ENCODE data around the gene GUCA1C. TPM values are rescaled to one million over a fixed set of nuclear protein-coding genes. Genes with fewer than 3 reads are reported as not detected.

GUCA1C gene
- total and polyA plus RNA-seq, 9 of the 15 experiments (the other 6 are each of a cell fraction or from before 2014, with no cell fraction given), result not detected

GRCh38 chr3:108931035-108931434 is 22.6 kb downstream of the GUCA1C start:
- H3K9me1 ChIP-seq (ENCODE audit: control insufficient read depth, insufficient read depth, low read length), result no peaks in the 10 kb centered on the region
- H3K9me3 ChIP-seq (replicated peaks; ENCODE audit: control insufficient read depth, insufficient read depth, low read depth, low read length), result no peaks in the 10 kb centered on the region
- ChIA-PET CTCF (ENCODE audit: low intra/inter-chr PET ratio) (no interaction called here), POLR2A (no interaction called here)
- ATAC-seq, result no peak
- H3K4me1 ChIP-seq (replicated peaks in 1 of 2; ENCODE audit: control insufficient read depth in 2 of 2, insufficient read depth in 2 of 2, low read length in 2 of 2), result no peaks in the 10 kb centered on the region
- in situ Hi-C loops (cut with MboI), result no loop called here
- no peak overlapping the region for H3K9ac ChIP-seq (ENCODE audit: insufficient read depth in 1 of 2, low read depth in 2 of 2, low read length in 2 of 2)
- no peaks in the 10 kb centered on the region for H4K20me1 ChIP-seq (replicated peaks; ENCODE audit: control insufficient read depth, insufficient read depth, low read length)
- no peaks in the 10 kb centered on the region for H3K27me3 ChIP-seq (ENCODE audit: control insufficient read depth in 2 of 2, insufficient read depth in 2 of 2, low read length in 2 of 2)
- intact Hi-C loops (cut with micrococcal nuclease), result no loop called here
- no peak overlapping the region for H3K27ac ChIP-seq (ENCODE audit: extremely low read depth, low read depth, low read length)
- no peaks in the 10 kb centered on the region for H3K79me2 ChIP-seq (ENCODE audit: control insufficient read depth, insufficient read depth, low read length)
- DNase-seq (ENCODE audit: extremely low read depth in 1 of 4, low spot score in 3 of 4), result no peak
- no peak for TF ChIP-seq MBD2 (IDR thresholded peaks at IDR 0.05; ENCODE audit: borderline replicate concordance, low read depth)
- no peak for TF ChIP-seq BCLAF1 (IDR thresholded peaks at IDR 0.05; ENCODE audit: borderline replicate concordance in 1 of 2, control insufficient read depth in 1 of 2, low read depth in 2 of 2, low read length in 1 of 2)
- no peak for TF ChIP-seq HOXB6 (CRISPR knock-in tag; IDR thresholded peaks at IDR 0.05; ENCODE audit: borderline replicate concordance)
- no peak for TF ChIP-seq NFYB (IDR thresholded peaks at IDR 0.05; ENCODE audit: extremely low read depth, insufficient read length)
- no peak for TF ChIP-seq SIRT6 (IDR thresholded peaks at IDR 0.05; ENCODE audit: low read depth, low read length)
- TF ChIP-seq GTF2F1 (IDR thresholded peaks at IDR 0.05; ENCODE audit: low read depth, low read length), result no peak
- TF ChIP-seq FOXP1 (CRISPR knock-in tag; IDR thresholded peaks at IDR 0.05), result no peak
- no peak for TF ChIP-seq ATF7 (IDR thresholded peaks at IDR 0.05)
- TF ChIP-seq ZNF384 (IDR thresholded peaks at IDR 0.05; ENCODE audit: low read depth, low read length), result no peak
- H2AFZ ChIP-seq (ENCODE audit: low read depth, low read length), result no peak overlapping the region
- no peaks in the 10 kb centered on the region for H3K36me3 ChIP-seq (ENCODE audit: control insufficient read depth, insufficient read depth, low read length)
- no peak for FAIRE-seq
- no peak overlapping the region for H3K4me2 ChIP-seq (ENCODE audit: insufficient read depth, low read length)
- H3K4me3 ChIP-seq, result no peak overlapping the region
- no TSS peak for BruUV-seq (replicated peaks)

Data from K562 (cell line).